Ectodermal cell (in vitro differentiated cells): ENCODE data around the gene PUS1.

Experiments
- H3K27ac ChIP-seq: 2 replicates; pipeline ENCODE4 v1.7.0; 2013; ENCODE audit warnings: mild to moderate bottlenecking, low read depth, low read length; ENCODE audit not compliant: insufficient read depth, poor library complexity, severe bottlenecking
- H3K27me3 ChIP-seq: 2 replicates; pipeline ENCODE4 v1.7.0; 2013; ENCODE audit warnings: mild to moderate bottlenecking, low read length; ENCODE audit not compliant: insufficient read depth, control insufficient read depth, poor library complexity, severe bottlenecking
- H3K36me3 ChIP-seq: one replicate; pipeline ENCODE4 v1.7.0; 2013; ENCODE audit warnings: low read length; ENCODE audit not compliant: control insufficient read depth, insufficient read depth
- H3K4me1 ChIP-seq: one replicate; pipeline ENCODE4 v1.7.0; 2013; ENCODE audit warnings: low read length; ENCODE audit not compliant: control insufficient read depth, insufficient read depth
- H3K4me3 ChIP-seq: 2 replicates; pipeline ENCODE4 v1.7.0; 2013; ENCODE audit warnings: low read depth, low read length, control low read depth; ENCODE audit not compliant: insufficient read depth
- H3K9me3 ChIP-seq: 2 replicates; pipeline ENCODE4 v1.7.0; 2013; ENCODE audit warnings: mild to moderate bottlenecking, low read length, moderate library complexity; ENCODE audit not compliant: control insufficient read depth
- WGBS, 2 experiments: methylation state at CpG; one replicate each; pipeline ENCODE4 v1.1.7; 2013; ENCODE audit warnings: missing lambda C conversion rate in 2 of 2; 5-methylcytosine and 5-hydroxymethylcytosine counted together

Gene PUS1

GRCh38 chr12:131994589-131994988, 65.5 kb downstream of the PUS1 start:
- Histone ChIP-seq H3K9me3 (no peaks in the 10 kb centered on the region), H3K4me3 (no peak overlapping the region), H3K4me1 (peaks cover 26% of the 10 kb centered on the region), H3K27ac (no peak overlapping the region), H3K27me3 (no peaks in the 10 kb centered on the region), H3K36me3 (peaks cover 28% of the 10 kb centered on the region)
- 93 to 97% methylated on average over 3 to 4 of the region's 4 CpGs for WGBS, 2 experiments
